Astrocyte (in vitro differentiated cells and primary cell): ENCODE measurements around the gene KIRREL3. TPM values are rescaled to one million over a fixed set of nuclear protein-coding genes. Genes with fewer than 3 reads are reported as not detected.

ENCODE experiments used
- DNase-seq: peaks from one replicate; pipeline ENCODE4 v3.0.0-alpha.2; 2010; ENCODE audit warnings: low read depth
- FAIRE-seq: peaks from 2 replicates; lab custom pipeline; 2011; peaks lifted over from hg19 to GRCh38; lab: Jason Lieb, UNC
- H2AFZ ChIP-seq: 2 replicates; pipeline ENCODE4 v1.6.0; 2012; ENCODE audit warnings: low read depth, low read length, inconsistent platforms
- H3K27ac ChIP-seq: 2 replicates; pipeline ENCODE4 v1.5.1; 2011; ENCODE audit warnings: low read depth, low read length, inconsistent platforms
- H3K27me3 ChIP-seq: 2 replicates; pipeline ENCODE4 v1.6.0; 2011; ENCODE audit warnings: low read length, inconsistent platforms; ENCODE audit not compliant: insufficient read depth
- H3K36me3 ChIP-seq: 2 replicates; pipeline ENCODE4 v1.5.1; 2011; ENCODE audit warnings: low read length, inconsistent platforms; ENCODE audit not compliant: insufficient read depth
- H3K4me1 ChIP-seq: 2 replicates; pipeline ENCODE4 v1.5.1; 2011; ENCODE audit warnings: low read length, inconsistent platforms; ENCODE audit not compliant: insufficient read depth
- H3K4me2 ChIP-seq: 2 replicates; pipeline ENCODE4 v1.6.0; 2012; ENCODE audit warnings: low read length, inconsistent platforms
- H3K4me3 ChIP-seq: 2 replicates; pipeline ENCODE4 v1.5.1; 2011; ENCODE audit warnings: low read depth, mild to moderate bottlenecking, low read length, inconsistent platforms; ENCODE audit not compliant: insufficient read depth
- H3K79me2 ChIP-seq: 2 replicates; pipeline ENCODE4 v1.6.0; 2012; ENCODE audit warnings: mild to moderate bottlenecking, low read length, inconsistent platforms; ENCODE audit not compliant: insufficient read depth
- H3K9ac ChIP-seq: 2 replicates; pipeline ENCODE4 v1.6.0; 2012; ENCODE audit warnings: mild to moderate bottlenecking, low read length, inconsistent platforms
- H3K9me3 ChIP-seq: 2 replicates; pipeline ENCODE4 v1.5.1; 2012; ENCODE audit warnings: low read depth, mild to moderate bottlenecking, low read length, inconsistent platforms; ENCODE audit not compliant: insufficient read depth
- H4K20me1 ChIP-seq: 2 replicates; pipeline ENCODE4 v1.6.0; 2012; ENCODE audit warnings: low read length, inconsistent platforms; ENCODE audit not compliant: insufficient read depth
- H3K27ac Mint-ChIP-seq: one replicate; pipeline ENCODE4 v1.8.0; 2021; ENCODE audit warnings: mild to moderate bottlenecking, mixed read lengths; ENCODE audit not compliant: unreplicated experiment
- H3K27me3 Mint-ChIP-seq: one replicate; pipeline ENCODE4 v1.8.0; 2021; ENCODE audit warnings: low read depth, mixed read lengths; ENCODE audit not compliant: unreplicated experiment
- H3K36me3 Mint-ChIP-seq: one replicate; pipeline ENCODE4 v1.8.0; 2021; ENCODE audit warnings: low read depth, mixed read lengths; ENCODE audit not compliant: unreplicated experiment
- H3K4me1 Mint-ChIP-seq: one replicate; pipeline ENCODE4 v1.8.0; 2021; ENCODE audit warnings: low read depth, mixed read lengths; ENCODE audit not compliant: unreplicated experiment
- H3K4me3 Mint-ChIP-seq: one replicate; pipeline ENCODE4 v1.8.0; 2021; ENCODE audit warnings: mild to moderate bottlenecking, moderate library complexity, mixed read lengths; ENCODE audit not compliant: unreplicated experiment
- H3K9me3 Mint-ChIP-seq: one replicate; pipeline ENCODE4 v1.8.0; 2021; ENCODE audit warnings: mild to moderate bottlenecking, mixed read lengths; ENCODE audit not compliant: unreplicated experiment
- CTCF ChIP-seq: IDR thresholded peaks from 2 replicates; pipeline ENCODE4 v1.5.1; 2011; ENCODE audit warnings: low read depth, mild to moderate bottlenecking, inconsistent platforms, low read length, moderate library complexity; ENCODE audit not compliant: insufficient read depth
- EZH2 ChIP-seq: IDR thresholded peaks from 2 replicates; pipeline ENCODE4 v1.6.1; 2012; ENCODE audit warnings: mild to moderate bottlenecking, low read length, inconsistent platforms; ENCODE audit not compliant: insufficient read depth
- total RNA-seq: library from RNA; stranded (reverse); gene quantifications from 2 replicates; pipeline ENCODE4 v1.2.1, GENCODE V29; 2021

KIRREL3 gene
- total RNA-seq, 1 donor from 2014 or later = 0.91 TPM

DNA sequence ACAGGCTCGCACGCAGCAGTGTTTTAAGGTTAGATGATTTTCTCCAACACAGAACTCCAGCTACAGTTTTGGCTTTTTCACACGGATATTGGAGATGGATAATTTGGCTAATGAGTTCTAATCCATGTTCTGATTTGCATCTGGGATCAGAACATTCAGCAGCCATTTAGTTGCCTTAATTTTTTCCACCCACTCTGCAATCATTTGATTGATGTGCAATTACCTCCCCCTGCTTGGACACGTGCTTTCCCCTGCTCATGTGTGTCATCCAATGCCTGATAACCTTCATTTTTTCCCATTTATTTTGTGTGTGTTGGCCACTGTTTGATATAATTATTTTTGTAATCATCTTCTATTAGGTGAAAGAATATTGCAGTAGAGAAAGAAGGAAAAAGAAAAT, 387.3 kb downstream of the KIRREL3 start:
- H3K4me2 ChIP-seq = no peak overlapping the region
- Mint-ChIP-seq H3K4me3 (no peak overlapping the region), H3K36me3 (no peaks in the 10 kb centered on the region), H3K27ac (no peak overlapping the region), H3K9me3 (no peaks in the 10 kb centered on the region), H3K27me3 (peaks cover 46% of the 10 kb centered on the region), H3K4me1 (no peaks in the 10 kb centered on the region)
- FAIRE-seq = no peak
- H3K27ac ChIP-seq = no peak overlapping the region
- H3K4me3 ChIP-seq = no peak overlapping the region
- H3K9me3 ChIP-seq = no peaks in the 10 kb centered on the region
- H2AFZ ChIP-seq = no peak overlapping the region
- no peaks in the 10 kb centered on the region for H3K27me3 ChIP-seq
- H3K36me3 ChIP-seq = no peaks in the 10 kb centered on the region
- no peaks in the 10 kb centered on the region for H4K20me1 ChIP-seq
- no peak for TF ChIP-seq CTCF
- no peak for TF ChIP-seq EZH2
- no peak for DNase-seq
- H3K79me2 ChIP-seq = no peaks in the 10 kb centered on the region
- H3K9ac ChIP-seq = no peak overlapping the region
- H3K4me1 ChIP-seq = no peaks in the 10 kb centered on the region

- Histone ChIP-seq H3K4me1 (no peaks in the 10 kb centered on the region), H3K36me3 (no peaks in the 10 kb centered on the region), H3K9ac (no peak overlapping the region), H2AFZ (no peak overlapping the region), H4K20me1 (no peaks in the 10 kb centered on the region), H3K27ac (no peak overlapping the region), H3K27me3 (no peaks in the 10 kb centered on the region), H3K4me2 (no peak overlapping the region), H3K79me2 (no peaks in the 10 kb centered on the region), H3K4me3 (no peak overlapping the region), H3K9me3 (no peaks in the 10 kb centered on the region)
- H3K36me3 Mint-ChIP-seq = no peaks in the 10 kb centered on the region
- TF ChIP-seq EZH2 (no peak), CTCF (no peak)
- no peaks in the 10 kb centered on the region for H3K4me1 Mint-ChIP-seq
- H3K27me3 Mint-ChIP-seq = peaks cover 47% of the 10 kb centered on the region
- H3K9me3 Mint-ChIP-seq = no peaks in the 10 kb centered on the region
- no peak overlapping the region for H3K4me3 Mint-ChIP-seq
- FAIRE-seq (no peak), DNase-seq (no peak)
- no peak overlapping the region for H3K27ac Mint-ChIP-seq
Observed at GRCh38 chr11:126612671-126613070, 387.9 kb downstream of the KIRREL3 start.

- FAIRE-seq = no peak
- Histone ChIP-seq H3K4me2 (no peak overlapping the region), H4K20me1 (no peaks in the 10 kb centered on the region), H3K4me1 (no peaks in the 10 kb centered on the region), H3K27me3 (no peaks in the 10 kb centered on the region), H3K27ac (no peak overlapping the region), H3K4me3 (no peak overlapping the region), H3K79me2 (no peaks in the 10 kb centered on the region), H3K36me3 (no peaks in the 10 kb centered on the region), H3K9me3 (no peaks in the 10 kb centered on the region), H3K9ac (no peak overlapping the region), H2AFZ (no peak overlapping the region)
- TF ChIP-seq EZH2 = no peak
- TF ChIP-seq CTCF = no peak
- H3K36me3 Mint-ChIP-seq = no peaks in the 10 kb centered on the region
- H3K4me3 Mint-ChIP-seq = no peak overlapping the region
- H3K27ac Mint-ChIP-seq = no peak overlapping the region
- no peaks in the 10 kb centered on the region for H3K9me3 Mint-ChIP-seq
- peaks cover 4% of the 10 kb centered on the region for H3K4me1 Mint-ChIP-seq
- no peak for DNase-seq
- H3K27me3 Mint-ChIP-seq = peaks cover 52% of the 10 kb centered on the region
Observed at GRCh38 chr11:126611438-126611837, 389.1 kb downstream of the KIRREL3 start.
